K562 (cell line): ENCODE data around the gene FBP1. TPM values are rescaled to one million over a fixed set of nuclear protein-coding genes. Genes with fewer than 3 reads are reported as not detected.

ENCODE experiments used
- ATAC-seq: fragments of 200-7000 bp; cut with Tn5 transposase; 3 replicates; pipeline ENCODE4 v1.9.1; 2020; ENCODE audit warnings: moderate library complexity
- BruUV-seq: library from RNA; stranded (reverse); fragments of 400-500 nt; replicated peaks from 2 replicates; lab custom pipeline; 2021; lab: Mats Ljungman, UMichigan
- CTCF ChIA-PET: fragments of 300-600 bp; formaldehyde crosslinking; extraction: SDS; loops from one replicate; lab custom pipeline; 2021; ENCODE audit warnings: low intra/inter-chr PET ratio; lab: Yijun Ruan, JAX
- POLR2A ChIA-PET: fragments of 300-600, 350-650 bp; sonication (Branson Sonifier 250); formaldehyde crosslinking; extraction: SDS; loops from one replicate; lab custom pipeline; 2021; ENCODE audit warnings: antibody characterized with exemption, inconsistent platforms; lab: Yijun Ruan, JAX
- DNase-seq, 4 experiments: peaks; one replicate each; pipeline versions ENCODE4 v3.0.0 to v3.0.0-alpha.2; 2011 to 2018; ENCODE audit warnings: low spot score in 3 of 4, mixed read lengths in 3 of 4; ENCODE audit errors: extremely low read depth in 1 of 4
- FAIRE-seq: peaks from 2 replicates; lab custom pipeline; 2011; peaks lifted over from hg19 to GRCh38; lab: Jason Lieb, UNC
- H2AFZ ChIP-seq: 2 replicates; pipeline ENCODE4 v1.6.0; 2011; ENCODE audit warnings: low read depth, low read length, control low read depth, inconsistent platforms
- H3K27ac ChIP-seq: fragments of 200-600 bp; 3 replicates; pipeline ENCODE4 v1.8.0; 2011; ENCODE audit warnings: low read depth, mild to moderate bottlenecking, control low read depth, inconsistent platforms, low read length, moderate library complexity, mixed read lengths; ENCODE audit errors: extremely low read depth
- H3K27me3 ChIP-seq, 2 experiments: fragments of 300-600 bp in 1 of 2; 2 replicates in 1 of 2; 3 replicates in 1 of 2; pipeline versions ENCODE4 v1.6.0 to v1.8.0; 2011; ENCODE audit warnings: inconsistent platforms in 2 of 2, low read length in 2 of 2, mild to moderate bottlenecking in 1 of 2, mixed read lengths in 1 of 2, moderate library complexity in 1 of 2; ENCODE audit not compliant: control insufficient read depth in 2 of 2, insufficient read depth in 2 of 2
- H3K36me3 ChIP-seq: fragments of 300-600 bp; 3 replicates; pipeline ENCODE4 v1.8.0; 2011; ENCODE audit warnings: mild to moderate bottlenecking, low read length, inconsistent platforms; ENCODE audit not compliant: control insufficient read depth, insufficient read depth
- H3K4me1 ChIP-seq, 2 experiments: fragments of 200-600 bp in 1 of 2; replicated peaks in 1 of 2; 2 replicates in 1 of 2; 3 replicates in 1 of 2; pipeline versions ENCODE4 v1.5.1 to v1.8.0; 2011; ENCODE audit warnings: inconsistent platforms in 2 of 2, low read length in 2 of 2, mild to moderate bottlenecking in 1 of 2, mixed read lengths in 1 of 2, moderate library complexity in 1 of 2; ENCODE audit not compliant: control insufficient read depth in 2 of 2, insufficient read depth in 2 of 2
- H3K4me2 ChIP-seq: 2 replicates; pipeline ENCODE4 v1.6.1; 2011; ENCODE audit warnings: low read length, control low read depth, inconsistent platforms, mixed read lengths; ENCODE audit not compliant: insufficient read depth
- H3K4me3 ChIP-seq: fragments of 200-600 bp; sonication (generic), shearing (Covaris generic); 2 replicates; pipeline ENCODE4 v1.5.1; 2016; ENCODE audit warnings: control low read depth, inconsistent platforms
- H3K79me2 ChIP-seq: fragments of 200-600 bp; 3 replicates; pipeline ENCODE4 v1.8.0; 2011; ENCODE audit warnings: low read length, inconsistent platforms; ENCODE audit not compliant: control insufficient read depth, insufficient read depth
- H3K9ac ChIP-seq, 2 experiments: 2 replicates each; pipeline versions ENCODE4 v1.6.0 to v1.6.1; 2011; ENCODE audit warnings: low read depth in 2 of 2, low read length in 2 of 2, control low read depth in 1 of 2, inconsistent platforms in 1 of 2, mild to moderate bottlenecking in 1 of 2, mixed read lengths in 1 of 2; ENCODE audit not compliant: insufficient read depth in 1 of 2
- H3K9me1 ChIP-seq: one replicate; pipeline ENCODE4 v1.6.0; 2011; ENCODE audit warnings: inconsistent platforms, mild to moderate bottlenecking, low read length, moderate library complexity; ENCODE audit not compliant: control insufficient read depth, insufficient read depth
- H3K9me3 ChIP-seq: replicated peaks from 2 replicates; pipeline ENCODE4 v1.5.1; 2011; ENCODE audit warnings: low read depth, low read length, inconsistent platforms; ENCODE audit not compliant: control insufficient read depth, insufficient read depth
- H4K20me1 ChIP-seq: replicated peaks from 2 replicates; pipeline ENCODE4 v1.6.1; 2011; ENCODE audit warnings: low read length, inconsistent platforms, mixed read lengths; ENCODE audit not compliant: control insufficient read depth, insufficient read depth
- CBX3 ChIP-seq, 2 experiments: IDR thresholded peaks; 1 replicate in 1 of 2; 2 replicates in 1 of 2; pipeline ENCODE4 v1.6.1; 2012; ENCODE audit warnings: inconsistent platforms in 2 of 2, low read length in 2 of 2, borderline replicate concordance in 1 of 2, control low read depth in 1 of 2
- DDX20 ChIP-seq: fragments of 450-650 bp; IDR thresholded peaks from 2 replicates; pipeline ENCODE4 v1.6.1; 2016; ENCODE audit warnings: missing genetic modification characterization, low read depth, mild to moderate bottlenecking, missing compliant biosample characterization, moderate library complexity
- ESRRB ChIP-seq: fragments of 250-450 bp; sonication (Bioruptor Pico); IDR thresholded peaks from 2 replicates; pipeline ENCODE4 v1.5.0; 2020; ENCODE audit warnings: mild to moderate bottlenecking, moderate library complexity, borderline replicate concordance
- FOXJ3 ChIP-seq: sonication (generic); formaldehyde crosslinking; IDR thresholded peaks from 2 replicates; pipeline ENCODE4 v1.4.0; 2020; ENCODE audit warnings: mild to moderate bottlenecking, missing genetic modification reagents
- IRF9 ChIP-seq: fragments of 450-650 bp; IDR thresholded peaks from 2 replicates; pipeline ENCODE4 v1.6.1; 2016; ENCODE audit warnings: missing biosample characterization, missing genetic modification characterization
- L3MBTL2 ChIP-seq: fragments of 450-650 bp; IDR thresholded peaks from 2 replicates; pipeline ENCODE4 v1.6.1; 2016; ENCODE audit warnings: mild to moderate bottlenecking, moderate library complexity
- MCM7 ChIP-seq, 2 experiments: fragments of 450-650 bp; IDR thresholded peaks; 2 replicates each; pipeline ENCODE4 v1.6.1; 2016 to 2018
- NFIX ChIP-seq: fragments of 250-450 bp; sonication (Bioruptor Pico); IDR thresholded peaks from 2 replicates; pipeline ENCODE4 v1.4.0; 2020; ENCODE audit warnings: low read depth, mild to moderate bottlenecking, moderate library complexity
- RFX7 ChIP-seq: fragments of 250-450 bp; sonication (Bioruptor Pico); IDR thresholded peaks from 2 replicates; pipeline ENCODE4 v1.5.1; 2021; ENCODE audit warnings: mild to moderate bottlenecking
- RHOXF2B ChIP-seq: fragments of 250-450 bp; sonication (Bioruptor Pico); conservative IDR thresholded peaks from 2 replicates; pipeline ENCODE4 v1.5.1; 2021
- SNAPC5 ChIP-seq: fragments of 250-450 bp; sonication (Bioruptor Pico); IDR thresholded peaks from 2 replicates; pipeline ENCODE4 v1.8.0; 2021; ENCODE audit warnings: moderate library complexity, mild to moderate bottlenecking, inconsistent platforms
- ZKSCAN3 ChIP-seq: fragments of 250-450 bp; sonication (Bioruptor Pico); IDR thresholded peaks from 2 replicates; pipeline ENCODE4 v1.4.0; 2020
- ZNF79 ChIP-seq: fragments of 250-450 bp; sonication (Bioruptor Pico); IDR thresholded peaks from 2 replicates; pipeline ENCODE4 v1.4.0; 2020; ENCODE audit warnings: low read depth, mild to moderate bottlenecking, moderate library complexity
- ZSCAN32 ChIP-seq: fragments of 450-650 bp; formaldehyde crosslinking; IDR thresholded peaks from 2 replicates; pipeline ENCODE4 v1.4.0; 2020; ENCODE audit warnings: mild to moderate bottlenecking, moderate library complexity
- WGBS: fragments of 100-300 bp; shearing (Covaris generic); methylation state at CpG from one replicate; pipeline ENCODE4 v1.1.6; 2016; ENCODE audit warnings: low coverage, mixed read lengths; ENCODE audit not compliant: insufficient coverage; ENCODE audit errors: missing lambda C conversion rate; 5-methylcytosine and 5-hydroxymethylcytosine counted together
- in situ Hi-C: fragments of 300-500 bp; cut with MboI; formaldehyde crosslinking; loops from 4 replicates; pipeline ENCODE4 v1.15.0; 2018; ENCODE audit warnings: inconsistent platforms, mixed read lengths
- intact Hi-C: fragments of 100-400 bp; cut with micrococcal nuclease; formaldehyde crosslinking; loops from 2 replicates; pipeline ENCODE4 v1.14.2; 2022
- polyA plus RNA-seq, 8 experiments: library from polyadenylated mRNA; depleted of rRNA in 4 of 8; stranded (reverse) in 5 of 8; unstranded in 3 of 8; fragments of >200 nt; fragmentation: Nextera tagmentation in 2 of 8; fragmentation: Illumina TruSeq in 1 of 8; extraction: Ambion mirVana in 2 of 8; extraction: Trizol in 1 of 8; gene quantifications; 2 replicates each; pipeline versions ENCODE4 v1.2.1 to v1.2.3, GENCODE V29; 2011 to 2014; ENCODE audit warnings: inconsistent platforms in 1 of 8, missing spikeins in 1 of 8
- total RNA-seq, 7 experiments: library from RNA; depleted of rRNA in 6 of 7; stranded (reverse); fragments of >200 nt in 6 of 7; fragmentation: Illumina TruSeq in 2 of 7; extraction: Trizol in 2 of 7; gene quantifications; 2 replicates each; pipeline versions ENCODE4 v1.2.1 to v1.2.3, GENCODE V29; 2011 to 2021; ENCODE audit warnings: low replicate concordance in 1 of 7
- TF ChIP-seq, protein P1 (sequence below): fragments of 250-450 bp; sonication (Bioruptor Pico); IDR thresholded peaks from 2 replicates; pipeline ENCODE4 v1.5.0; 2021; ENCODE audit warnings: mild to moderate bottlenecking, borderline replicate concordance

FBP1 gene
- total and polyA plus RNA-seq, 9 of the 15 experiments (the other 6 are each of a cell fraction or from before 2014, with no cell fraction given) = 0.24 TPM; not detected in 8

DNA sequence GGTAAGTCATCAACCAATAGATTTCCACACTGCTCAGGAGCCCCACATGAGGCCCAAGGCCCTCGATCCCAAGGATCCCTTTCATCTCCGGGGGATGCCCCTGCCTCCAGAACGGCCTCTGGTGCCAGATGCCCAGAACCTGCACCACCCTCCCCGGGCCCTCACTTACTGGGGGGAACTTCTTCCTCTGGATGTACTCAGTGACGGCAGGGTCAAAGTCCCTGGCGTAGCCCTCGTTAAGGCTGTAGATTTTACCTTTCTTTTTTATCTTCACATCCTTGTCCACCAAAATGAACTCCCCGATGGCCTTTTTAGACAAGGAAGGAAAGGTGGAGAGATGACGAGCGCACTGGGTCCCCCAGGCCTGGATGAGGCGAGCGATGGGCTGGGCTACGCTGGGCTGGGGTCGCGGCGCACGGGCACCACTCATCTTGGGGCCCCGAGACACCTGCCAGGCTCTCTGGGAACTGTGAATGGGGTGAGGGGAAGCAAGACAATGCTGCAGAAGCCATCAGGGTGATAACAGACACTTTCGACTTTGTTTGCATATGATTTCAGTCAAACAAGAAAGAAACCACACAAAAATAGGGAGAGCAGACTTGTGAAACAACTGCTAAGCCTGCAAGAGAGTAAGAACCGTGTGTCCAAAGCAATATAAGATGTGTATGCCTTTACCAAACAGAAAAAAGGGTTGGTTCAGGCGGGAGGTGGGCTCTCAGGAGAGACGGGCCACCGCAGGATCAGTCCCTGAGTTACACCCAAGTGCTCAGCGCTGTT lies 32.5 kb downstream of the FBP1 start:
- CTCF ChIA-PET = no interaction called here
- no peak overlapping the region for H3K4me3 ChIP-seq

More for the DNA sequence above, 32.5 kb downstream of the FBP1 start:
- Histone ChIP-seq H3K9ac (no peak overlapping the region), H3K4me2 (no peak overlapping the region), H3K79me2 (no peaks in the 10 kb centered on the region), H3K4me1 (0 out of 5 replicates have a peak, but pooled peaks cover 0 to 3% of the 10 kb centered on the region in 2 experiments), H3K27ac (no peak overlapping the region), H3K27me3 (peaks cover 31 to 77% of the 10 kb centered on the region in 2 experiments), H3K36me3 (no peaks in the 10 kb centered on the region), H2AFZ (no peak overlapping the region), H4K20me1 (no peaks in the 10 kb centered on the region; the same call in 1 of the 2 replicates), H3K9me1 (no peaks in the 10 kb centered on the region), H3K9me3 (no peaks in the 10 kb centered on the region)
- no peak for ATAC-seq
- 2% methylated on average over 24 of the region's 24 CpGs for WGBS
- FAIRE-seq = no peak
- BruUV-seq = no TSS peak
- in situ Hi-C loops = no loop called here
- TF ChIP-seq L3MBTL2 = no peak
- TF ChIP-seq ZNF79 (CRISPR knock-in tag) = no peak
- TF ChIP-seq NFIX (CRISPR knock-in tag) = no peak
- TF ChIP-seq IRF9 (tag) = no peak
- no peak for TF ChIP-seq ZSCAN32 (CRISPR knock-in tag)
- TF ChIP-seq RHOXF2B (CRISPR knock-in tag) = no peak
- TF ChIP-seq, protein P1, sequence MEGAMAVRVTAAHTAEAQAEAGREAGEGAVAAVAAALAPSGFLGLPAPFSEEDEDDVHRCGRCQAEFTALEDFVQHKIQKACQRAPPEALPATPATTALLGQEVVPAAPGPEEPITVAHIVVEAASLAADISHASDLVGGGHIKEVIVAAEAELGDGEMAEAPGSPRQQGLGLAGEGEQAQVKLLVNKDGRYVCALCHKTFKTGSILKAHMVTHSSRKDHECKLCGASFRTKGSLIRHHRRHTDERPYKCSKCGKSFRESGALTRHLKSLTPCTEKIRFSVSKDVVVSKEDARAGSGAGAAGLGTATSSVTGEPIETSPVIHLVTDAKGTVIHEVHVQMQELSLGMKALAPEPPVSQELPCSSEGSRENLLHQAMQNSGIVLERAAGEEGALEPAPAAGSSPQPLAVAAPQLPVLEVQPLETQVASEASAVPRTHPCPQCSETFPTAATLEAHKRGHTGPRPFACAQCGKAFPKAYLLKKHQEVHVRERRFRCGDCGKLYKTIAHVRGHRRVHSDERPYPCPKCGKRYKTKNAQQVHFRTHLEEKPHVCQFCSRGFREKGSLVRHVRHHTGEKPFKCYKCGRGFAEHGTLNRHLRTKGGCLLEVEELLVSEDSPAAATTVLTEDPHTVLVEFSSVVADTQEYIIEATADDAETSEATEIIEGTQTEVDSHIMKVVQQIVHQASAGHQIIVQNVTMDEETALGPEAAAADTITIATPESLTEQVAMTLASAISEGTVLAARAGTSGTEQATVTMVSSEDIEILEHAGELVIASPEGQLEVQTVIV (CRISPR knock-in tag) = no peak
- no peak for TF ChIP-seq SNAPC5 (CRISPR knock-in tag)
- TF ChIP-seq RFX7 (CRISPR knock-in tag) = no peak
- TF ChIP-seq ZKSCAN3 (CRISPR knock-in tag) = no peak
- TF ChIP-seq MCM7 (IDR thresholded peaks at IDR 0.05) = no peak
- no peak for TF ChIP-seq CBX3 (IDR thresholded peaks at IDR 0.05; ENCODE audit: borderline replicate concordance in 1 of 2, low read length in 2 of 2)
- no peak for TF ChIP-seq ESRRB (CRISPR knock-in tag)
- TF ChIP-seq DDX20 = no peak
- TF ChIP-seq FOXJ3 (CRISPR knock-in tag) = no peak
- POLR2A ChIA-PET = interaction anchor here (0.8 kb wide), 1 partner anchor 1123 kb away, joined by 4 read pairs; no protein-coding TSS in a partner anchor
- DNase-seq = no peak
- intact Hi-C loops = no loop called here
